HepG2 (cell line): ENCODE data around the gene EXOC7. TPM values are rescaled to one million over a fixed set of nuclear protein-coding genes. Genes with fewer than 3 reads are reported as not detected.

ENCODE experiments used
- HIVEP1 ChIP-seq: sonication (generic); formaldehyde crosslinking; IDR thresholded peaks from 2 replicates; pipeline ENCODE4 v1.4.0; 2020; ENCODE audit warnings: mild to moderate bottlenecking, missing genetic modification reagents
- POLR2A ChIP-seq, 2 experiments: IDR thresholded peaks; 2 replicates each; pipeline ENCODE4 v1.6.1; 2011; ENCODE audit warnings: low read depth in 2 of 2, low read length in 2 of 2, mild to moderate bottlenecking in 1 of 2, moderate library complexity in 1 of 2; ENCODE audit not compliant: insufficient read depth in 1 of 2
- ZNF251 ChIP-seq: sonication (generic); formaldehyde crosslinking; IDR thresholded peaks from 2 replicates; pipeline ENCODE4 v1.9.0; 2021; ENCODE audit warnings: mild to moderate bottlenecking, missing genetic modification reagents
- ZNF317 ChIP-seq: sonication (generic); formaldehyde crosslinking; IDR thresholded peaks from 2 replicates; pipeline ENCODE4 v1.5.0; 2020; ENCODE audit warnings: mild to moderate bottlenecking, missing genetic modification reagents
- ZNF350 ChIP-seq: sonication (generic); formaldehyde crosslinking; IDR thresholded peaks from 2 replicates; pipeline ENCODE4 v1.4.0; 2020; ENCODE audit warnings: mild to moderate bottlenecking, low read depth, missing genetic modification reagents, borderline replicate concordance
- ZNF460 ChIP-seq: sonication (generic); formaldehyde crosslinking; IDR thresholded peaks from 2 replicates; pipeline ENCODE4 v1.5.1; 2020; ENCODE audit warnings: missing genetic modification reagents, mild to moderate bottlenecking, borderline replicate concordance
- polyA plus RNA-seq, 8 experiments: library from polyadenylated mRNA; depleted of rRNA in 3 of 8; stranded (reverse) in 7 of 8; unstranded in 1 of 8; fragments of >200 nt; fragmentation: Illumina TruSeq in 4 of 8; extraction: Trizol in 4 of 8; gene quantifications; 2 replicates each; pipeline versions ENCODE4 v1.2.1 to v1.2.3, GENCODE V29; 2011 to 2016; ENCODE audit warnings: low read depth in 4 of 8, missing spikeins in 1 of 8, mixed read lengths in 1 of 8; ENCODE audit not compliant: insufficient read depth in 1 of 8
- total RNA-seq, 5 experiments: library from RNA; depleted of rRNA; stranded (reverse); fragments of >200 nt; fragmentation: Illumina TruSeq; extraction: Trizol; gene quantifications; 2 replicates each; pipeline ENCODE4 v1.2.3, GENCODE V29; 2016; ENCODE audit warnings: low read depth in 1 of 5
- TF ChIP-seq, protein P1 (sequence below): sonication (generic); formaldehyde crosslinking; IDR thresholded peaks from 2 replicates; pipeline ENCODE4 v1.5.1; 2020; ENCODE audit warnings: mild to moderate bottlenecking, missing genetic modification reagents, moderate library complexity
- TF ChIP-seq, protein P2 (sequence below): sonication (generic); formaldehyde crosslinking; conservative IDR thresholded peaks from 2 replicates; pipeline ENCODE4 v1.8.1; 2023; ENCODE audit warnings: missing genetic modification reagents
- TF ChIP-seq, protein P3 (sequence below): sonication (generic); formaldehyde crosslinking; IDR thresholded peaks from 2 replicates; pipeline ENCODE4 v1.4.0; 2020; ENCODE audit warnings: missing genetic modification reagents
- TF ChIP-seq, protein P4 (sequence below): IDR thresholded peaks from 2 replicates; pipeline ENCODE4 v1.6.1; 2016; ENCODE audit warnings: mild to moderate bottlenecking, missing biosample characterization, missing genetic modification reagents

The EXOC7 gene
- total and polyA plus RNA-seq, 2 of the 13 experiments (the other 11 are each of a cell fraction or from before 2014, with no cell fraction given), result 86.9 to 116 TPM

DNA sequence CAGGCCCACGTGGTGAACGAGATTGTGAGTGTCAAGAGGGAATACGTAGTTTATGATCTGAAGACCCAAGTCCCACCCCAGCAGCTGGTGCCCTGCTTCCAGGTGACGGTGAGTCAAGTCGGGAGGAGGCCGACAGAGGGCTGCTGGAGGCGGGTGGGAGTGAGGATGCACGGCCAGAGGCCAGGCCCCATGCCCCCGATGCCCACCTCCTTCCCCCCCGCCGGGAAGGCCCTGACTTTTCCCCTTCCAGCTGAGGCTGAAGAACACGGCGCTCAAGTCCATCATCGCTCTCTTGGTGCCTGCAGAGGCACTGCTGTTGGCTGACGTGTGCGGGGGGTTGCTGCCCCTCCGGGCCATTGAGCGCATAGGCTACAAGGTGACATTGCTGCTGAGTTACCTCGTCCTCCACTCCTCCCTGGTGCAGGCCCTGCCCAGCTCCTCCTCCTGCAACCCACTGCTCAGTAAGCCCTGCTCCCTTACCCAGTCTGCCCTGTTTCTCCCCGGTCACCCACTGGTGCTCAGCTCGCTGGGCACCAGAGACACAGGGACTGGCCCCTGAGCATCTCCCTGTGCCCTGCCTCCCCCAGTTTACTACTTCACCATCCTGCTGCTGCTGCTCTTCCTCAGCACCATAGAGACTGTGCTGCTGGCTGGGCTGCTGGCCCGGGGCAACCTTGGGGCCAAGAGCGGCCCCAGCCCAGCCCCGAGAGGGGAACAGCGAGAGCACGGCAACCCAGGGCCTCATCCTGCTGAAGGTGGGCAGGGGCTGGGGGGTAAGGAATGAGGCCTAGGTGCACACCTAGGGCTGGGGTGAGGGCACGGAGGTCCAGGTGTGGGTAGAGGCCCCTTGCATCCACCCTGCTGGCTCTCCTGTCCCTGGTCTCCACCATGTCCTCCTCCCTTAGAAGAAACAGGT is 22.0 kb downstream of the EXOC7 start (continued):
- TF ChIP-seq, protein P1, sequence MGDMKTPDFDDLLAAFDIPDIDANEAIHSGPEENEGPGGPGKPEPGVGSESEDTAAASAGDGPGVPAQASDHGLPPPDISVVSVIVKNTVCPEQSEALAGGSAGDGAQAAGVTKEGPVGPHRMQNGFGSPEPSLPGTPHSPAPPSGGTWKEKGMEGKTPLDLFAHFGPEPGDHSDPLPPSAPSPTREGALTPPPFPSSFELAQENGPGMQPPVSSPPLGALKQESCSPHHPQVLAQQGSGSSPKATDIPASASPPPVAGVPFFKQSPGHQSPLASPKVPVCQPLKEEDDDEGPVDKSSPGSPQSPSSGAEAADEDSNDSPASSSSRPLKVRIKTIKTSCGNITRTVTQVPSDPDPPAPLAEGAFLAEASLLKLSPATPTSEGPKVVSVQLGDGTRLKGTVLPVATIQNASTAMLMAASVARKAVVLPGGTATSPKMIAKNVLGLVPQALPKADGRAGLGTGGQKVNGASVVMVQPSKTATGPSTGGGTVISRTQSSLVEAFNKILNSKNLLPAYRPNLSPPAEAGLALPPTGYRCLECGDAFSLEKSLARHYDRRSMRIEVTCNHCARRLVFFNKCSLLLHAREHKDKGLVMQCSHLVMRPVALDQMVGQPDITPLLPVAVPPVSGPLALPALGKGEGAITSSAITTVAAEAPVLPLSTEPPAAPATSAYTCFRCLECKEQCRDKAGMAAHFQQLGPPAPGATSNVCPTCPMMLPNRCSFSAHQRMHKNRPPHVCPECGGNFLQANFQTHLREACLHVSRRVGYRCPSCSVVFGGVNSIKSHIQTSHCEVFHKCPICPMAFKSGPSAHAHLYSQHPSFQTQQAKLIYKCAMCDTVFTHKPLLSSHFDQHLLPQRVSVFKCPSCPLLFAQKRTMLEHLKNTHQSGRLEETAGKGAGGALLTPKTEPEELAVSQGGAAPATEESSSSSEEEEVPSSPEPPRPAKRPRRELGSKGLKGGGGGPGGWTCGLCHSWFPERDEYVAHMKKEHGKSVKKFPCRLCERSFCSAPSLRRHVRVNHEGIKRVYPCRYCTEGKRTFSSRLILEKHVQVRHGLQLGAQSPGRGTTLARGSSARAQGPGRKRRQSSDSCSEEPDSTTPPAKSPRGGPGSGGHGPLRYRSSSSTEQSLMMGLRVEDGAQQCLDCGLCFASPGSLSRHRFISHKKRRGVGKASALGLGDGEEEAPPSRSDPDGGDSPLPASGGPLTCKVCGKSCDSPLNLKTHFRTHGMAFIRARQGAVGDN (CRISPR knock-in tag), result peak; percentile 1; the same call in 1 of the 2 replicates
- TF ChIP-seq, protein P2, sequence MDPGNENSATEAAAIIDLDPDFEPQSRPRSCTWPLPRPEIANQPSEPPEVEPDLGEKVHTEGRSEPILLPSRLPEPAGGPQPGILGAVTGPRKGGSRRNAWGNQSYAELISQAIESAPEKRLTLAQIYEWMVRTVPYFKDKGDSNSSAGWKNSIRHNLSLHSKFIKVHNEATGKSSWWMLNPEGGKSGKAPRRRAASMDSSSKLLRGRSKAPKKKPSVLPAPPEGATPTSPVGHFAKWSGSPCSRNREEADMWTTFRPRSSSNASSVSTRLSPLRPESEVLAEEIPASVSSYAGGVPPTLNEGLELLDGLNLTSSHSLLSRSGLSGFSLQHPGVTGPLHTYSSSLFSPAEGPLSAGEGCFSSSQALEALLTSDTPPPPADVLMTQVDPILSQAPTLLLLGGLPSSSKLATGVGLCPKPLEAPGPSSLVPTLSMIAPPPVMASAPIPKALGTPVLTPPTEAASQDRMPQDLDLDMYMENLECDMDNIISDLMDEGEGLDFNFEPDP (CRISPR knock-in tag), result 0 out of 2 replicates have a peak, but pooled peaks have one; percentile 52
- TF ChIP-seq POLR2A (IDR thresholded peaks at IDR 0.05; ENCODE audit: insufficient read depth in 1 of 2, low read depth in 2 of 2, low read length in 2 of 2) (0 out of 4 replicates have a peak, but pooled peaks of 1 of the 2 experiments have one; percentile 5), HIVEP1 (CRISPR knock-in tag) (no peak), ZNF251 (CRISPR knock-in tag) (no peak), ZNF460 (no peak), ZNF350 (CRISPR knock-in tag) (no peak), ZNF317 (no peak)
- TF ChIP-seq, protein P3, sequence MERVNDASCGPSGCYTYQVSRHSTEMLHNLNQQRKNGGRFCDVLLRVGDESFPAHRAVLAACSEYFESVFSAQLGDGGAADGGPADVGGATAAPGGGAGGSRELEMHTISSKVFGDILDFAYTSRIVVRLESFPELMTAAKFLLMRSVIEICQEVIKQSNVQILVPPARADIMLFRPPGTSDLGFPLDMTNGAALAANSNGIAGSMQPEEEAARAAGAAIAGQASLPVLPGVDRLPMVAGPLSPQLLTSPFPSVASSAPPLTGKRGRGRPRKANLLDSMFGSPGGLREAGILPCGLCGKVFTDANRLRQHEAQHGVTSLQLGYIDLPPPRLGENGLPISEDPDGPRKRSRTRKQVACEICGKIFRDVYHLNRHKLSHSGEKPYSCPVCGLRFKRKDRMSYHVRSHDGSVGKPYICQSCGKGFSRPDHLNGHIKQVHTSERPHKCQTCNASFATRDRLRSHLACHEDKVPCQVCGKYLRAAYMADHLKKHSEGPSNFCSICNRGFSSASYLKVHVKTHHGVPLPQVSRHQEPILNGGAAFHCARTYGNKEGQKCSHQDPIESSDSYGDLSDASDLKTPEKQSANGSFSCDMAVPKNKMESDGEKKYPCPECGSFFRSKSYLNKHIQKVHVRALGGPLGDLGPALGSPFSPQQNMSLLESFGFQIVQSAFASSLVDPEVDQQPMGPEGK (CRISPR knock-in tag), result no peak
- TF ChIP-seq, protein P4, sequence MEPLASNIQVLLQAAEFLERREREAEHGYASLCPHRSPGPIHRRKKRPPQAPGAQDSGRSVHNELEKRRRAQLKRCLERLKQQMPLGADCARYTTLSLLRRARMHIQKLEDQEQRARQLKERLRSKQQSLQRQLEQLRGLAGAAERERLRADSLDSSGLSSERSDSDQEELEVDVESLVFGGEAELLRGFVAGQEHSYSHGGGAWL, result no peak
